ENCODE results near the gene WDR11.
A peak's percentile ranks its signal among the peaks of the same experiment; 100 is the strongest.
"Not testable (repeated sequence)": the region's sequence is repeated elsewhere in the genome, so short reads cannot be mapped to it uniquely, and the experiment has no call there.

Gene WDR11

GRCh38 chr10:120861178-120861855 lies 10.2 kb downstream of the WDR11 start:
- no peak for DNase-seq (ENCODE audit: low spot score)

- no peak for DNase-seq (ENCODE audit: low spot score)
These were observed 22.6 kb downstream of the WDR11 start for GRCh38 chr10:120873741-120874140.

- DNase-seq (ENCODE audit: low spot score) = no peak
These were observed 31.9 kb downstream of the WDR11 start for GRCh38 chr10:120883071-120883470.

- DNase-seq (ENCODE audit: low spot score) = no peak
These were observed 36.3 kb downstream of the WDR11 start for GRCh38 chr10:120887482-120887881.

- DNase-seq (ENCODE audit: low spot score) = no peak
These were observed 40.2 kb downstream of the WDR11 start for GRCh38 chr10:120891365-120891764.

DNA sequence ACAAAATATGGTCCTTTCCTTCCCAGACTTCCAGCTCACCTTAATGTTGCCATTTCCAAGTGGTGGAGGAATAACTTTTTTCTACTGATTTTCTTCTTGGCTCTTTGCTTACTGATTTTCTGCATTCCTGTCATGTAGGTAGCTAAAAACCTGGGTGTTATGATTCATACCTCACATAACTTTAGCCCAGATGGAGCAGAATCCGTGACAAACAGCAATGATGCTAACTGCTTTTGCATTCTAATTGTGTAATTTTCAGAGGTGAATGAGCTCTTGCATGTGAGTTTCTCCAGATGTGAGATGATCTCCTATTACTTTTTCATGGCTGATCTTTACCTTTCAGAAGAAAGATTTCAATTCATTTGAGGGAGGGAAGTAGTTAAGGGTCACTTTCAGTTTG lies 43.4 kb downstream of the WDR11 start:
- no peak for DNase-seq (ENCODE audit: low spot score)

- DNase-seq (ENCODE audit: low spot score) = no peak
These were observed 46.2 kb downstream of the WDR11 start for GRCh38 chr10:120897343-120897742.

GRCh38 chr10:120905268-120905667 lies 54.1 kb downstream of the WDR11 start:
- no peak for DNase-seq (ENCODE audit: low spot score)

GRCh38 chr10:120917521-120918250 lies 66.5 kb downstream of the WDR11 start:
- no peak for DNase-seq (ENCODE audit: low spot score)

DNA sequence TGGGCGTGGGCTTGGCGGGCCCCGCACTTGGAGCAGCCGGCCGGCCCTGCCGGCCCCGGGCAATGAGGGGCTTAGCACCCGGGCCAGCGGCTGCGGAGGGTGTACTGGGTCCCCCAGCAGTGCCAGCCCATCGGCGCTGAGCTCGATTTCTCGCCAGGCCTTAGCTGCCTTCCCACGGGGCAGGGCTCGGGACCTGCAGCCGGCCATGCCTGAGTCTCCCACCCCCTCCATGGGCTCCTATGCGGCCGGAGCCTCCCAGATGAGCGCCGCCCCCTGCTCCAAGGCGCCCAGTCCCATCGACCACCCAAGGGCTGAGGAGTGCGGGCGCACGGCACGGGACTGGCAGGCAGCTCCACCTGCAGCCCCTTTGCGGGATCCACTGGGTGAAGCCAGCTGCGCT lies 72.7 kb downstream of the WDR11 start:
- not testable (repeated sequence) for DNase-seq (ENCODE audit: low spot score)

GRCh38 chr10:120926611-120927010 lies 75.4 kb downstream of the WDR11 start:
- no peak for DNase-seq (ENCODE audit: low spot score)

DNA sequence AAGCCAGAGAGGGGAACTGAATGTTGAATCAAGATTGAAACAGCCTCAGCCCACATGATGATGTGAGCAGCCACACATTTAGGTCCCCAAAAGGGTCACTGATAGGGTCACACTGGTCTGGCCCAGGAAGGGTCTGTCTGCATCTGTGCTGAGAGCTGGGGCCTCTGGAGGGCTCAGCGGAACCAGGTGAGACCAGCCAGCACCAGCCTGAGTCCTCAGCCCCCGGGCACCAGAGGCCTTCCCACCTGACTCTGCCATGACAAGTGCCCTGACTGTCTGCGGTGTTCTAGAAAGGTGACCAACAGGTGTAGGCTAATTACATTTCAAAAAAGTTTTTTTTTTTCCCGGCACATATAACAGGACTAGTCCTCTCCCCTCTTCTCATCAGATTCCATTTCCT lies 76.2 kb downstream of the WDR11 start:
- no peak for DNase-seq (ENCODE audit: low spot score)

- no peak for DNase-seq (ENCODE audit: low spot score)
These were observed 78.0 kb downstream of the WDR11 start for GRCh38 chr10:120929166-120929565.

GRCh38 chr10:120931423-120931822 lies 80.3 kb downstream of the WDR11 start:
- DNase-seq (ENCODE audit: low spot score) = no peak

GRCh38 chr10:120931999-120932398 lies 80.8 kb downstream of the WDR11 start:
- DNase-seq (ENCODE audit: low spot score) = no peak

- DNase-seq (ENCODE audit: low spot score) = no peak
These were observed 87.7 kb downstream of the WDR11 start for GRCh38 chr10:120938822-120939221.

DNA sequence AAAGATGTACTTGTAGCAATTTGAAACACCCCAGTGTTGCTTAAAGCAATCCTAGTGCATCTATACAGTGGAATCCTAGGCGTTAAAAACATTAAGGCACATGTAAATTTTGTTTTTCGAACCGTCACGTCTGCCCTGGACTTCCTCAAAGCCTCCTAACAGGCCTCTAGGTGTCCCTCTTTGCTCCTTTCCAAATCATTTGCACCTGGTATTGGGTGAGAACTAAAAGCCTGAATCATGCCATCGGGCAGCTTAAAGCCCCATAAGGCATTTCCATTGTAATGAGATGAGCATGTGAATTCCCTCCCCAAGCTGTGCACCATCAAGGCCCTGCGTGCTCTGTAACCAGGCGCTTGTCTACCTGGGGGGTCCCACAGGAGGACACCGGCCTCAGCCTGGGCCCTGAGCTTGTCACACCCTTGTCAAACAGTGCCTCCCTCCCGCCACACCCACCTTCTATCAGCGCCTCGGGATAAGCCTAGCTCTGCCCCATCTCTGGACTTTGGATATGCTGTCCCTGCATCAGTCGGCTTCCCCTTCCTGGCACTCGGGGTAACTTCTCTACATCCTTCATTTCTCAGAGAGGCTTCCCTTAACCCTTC lies 89.2 kb downstream of the WDR11 start:
- no peak for DNase-seq (ENCODE audit: low spot score)

DNA sequence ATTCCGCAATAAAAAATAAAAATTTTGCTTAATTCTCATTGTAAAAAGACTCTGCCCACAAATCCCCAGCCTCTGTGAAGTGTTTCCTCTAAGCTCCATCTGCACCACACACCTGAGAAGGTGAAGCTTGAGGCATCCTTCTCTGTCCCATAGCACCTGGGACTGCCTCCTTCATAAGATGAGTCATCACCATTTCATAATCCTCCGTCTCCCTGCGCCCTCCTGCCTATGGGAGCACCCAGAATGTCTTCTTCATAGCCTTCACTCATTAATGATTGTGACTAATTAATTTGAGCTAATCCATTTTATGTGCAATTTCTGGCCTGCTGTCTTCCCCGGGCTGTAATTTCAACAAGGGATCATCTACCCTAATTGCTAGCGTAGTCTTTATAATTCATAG lies 90.3 kb downstream of the WDR11 start:
- DNase-seq (ENCODE audit: low spot score) = no peak

GRCh38 chr10:120942806-120943413 lies 91.7 kb downstream of the WDR11 start:
- DNase-seq (ENCODE audit: low spot score) = peak; percentile 69

GRCh38 chr10:120943542-120943941 lies 92.4 kb downstream of the WDR11 start:
- DNase-seq (ENCODE audit: low spot score) = no peak

DNA sequence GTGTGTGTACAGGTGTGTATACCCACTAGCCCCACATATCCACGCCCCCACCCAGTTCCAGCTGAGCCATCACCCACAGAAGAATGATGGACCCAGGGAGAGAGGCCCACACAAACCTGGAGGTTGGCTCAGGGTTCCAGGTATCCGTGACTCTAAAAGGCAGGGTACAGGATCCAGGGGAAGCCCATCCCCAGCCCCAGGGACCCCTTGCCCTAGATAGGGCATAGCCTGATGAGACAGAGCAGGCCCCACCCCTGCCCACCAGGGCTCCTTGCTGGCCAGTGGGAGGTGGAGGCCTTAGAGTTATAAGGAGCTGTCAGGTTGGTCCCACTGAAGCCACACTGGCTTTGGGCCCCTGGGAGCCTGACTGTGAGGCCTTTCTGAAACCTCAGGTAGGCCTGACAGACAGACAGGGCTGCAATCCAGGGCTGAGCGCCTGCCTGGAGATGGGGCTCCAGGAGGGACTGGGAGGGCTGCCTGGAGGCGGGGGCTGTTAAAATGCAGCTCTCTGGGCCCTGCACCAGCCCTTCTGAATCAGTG lies 93.5 kb downstream of the WDR11 start:
- DNase-seq (ENCODE audit: low spot score) = no peak

DNA sequence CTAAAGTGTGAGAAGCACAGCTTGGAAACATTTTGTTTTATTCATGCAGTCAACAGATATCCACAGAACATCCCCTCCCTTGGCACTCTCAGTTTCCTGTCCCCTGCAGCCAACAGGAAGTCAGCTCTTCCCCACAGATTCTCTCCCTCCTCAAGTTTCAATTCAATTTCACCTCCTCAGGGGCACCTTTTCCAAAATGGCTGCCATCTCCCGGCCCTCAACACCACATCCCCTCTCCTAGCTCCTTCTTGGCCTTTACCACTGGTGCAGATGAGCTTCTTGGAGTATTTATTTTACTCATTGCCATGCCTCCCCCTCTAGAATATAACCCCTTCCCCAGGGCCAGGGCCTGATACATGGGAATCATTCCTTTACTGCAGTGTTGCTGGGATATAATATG lies 94.0 kb downstream of the WDR11 start:
- DNase-seq (ENCODE audit: low spot score) = no peak

Data from germinal center (tissue), 1 donor.